Measurements from ENCODE around the gene MARCHF9.

GRCh38 chr12:57797933-57798332 lies 43.0 kb downstream of the MARCHF9 start:
- TF ChIP-seq POLR2A (IDR thresholded peaks at IDR 0.05; ENCODE audit: borderline replicate concordance, extremely low read depth, insufficient read depth, insufficient read length) (no peak), CTCF (IDR thresholded peaks at IDR 0.05 in 2 of 3, conservative IDR thresholded peaks at IDR 0.05 in 1 of 3; ENCODE audit: borderline replicate concordance in 1 of 3, insufficient read depth in 1 of 3, low read depth in 2 of 3, low read length in 2 of 3) (no peak), POLR2AphosphoS5 (IDR thresholded peaks at IDR 0.05; ENCODE audit: low read depth, low read length) (no peak), EZH2 (IDR thresholded peaks at IDR 0.05) (no peak), RAD21 (IDR thresholded peaks at IDR 0.05; ENCODE audit: low read depth) (no peak), EGR1 (IDR thresholded peaks at IDR 0.05; ENCODE audit: low read depth) (no peak), TCF7L2 (IDR thresholded peaks at IDR 0.05; ENCODE audit: borderline replicate concordance, extremely low read depth, insufficient read depth, insufficient read length) (no peak), SP1 (IDR thresholded peaks at IDR 0.05; ENCODE audit: low read depth) (no peak), CEBPB (IDR thresholded peaks at IDR 0.05; ENCODE audit: low read depth) (no peak), JUND (IDR thresholded peaks at IDR 0.05) (no peak), SIN3A (IDR thresholded peaks at IDR 0.05; ENCODE audit: low read depth) (no peak), YY1 (IDR thresholded peaks at IDR 0.05; ENCODE audit: extremely low read depth, insufficient replicate concordance, low read depth, low read length) (no peak), ELF1 (IDR thresholded peaks at IDR 0.05; ENCODE audit: borderline replicate concordance, low read depth) (no peak), MAX (IDR thresholded peaks at IDR 0.05) (no peak)

Measured in HCT116 (cell line).